GM18858 (cell line): ENCODE measurements around the gene SYNGR2.

ENCODE experiments used
- ATAC-seq: cut with Tn5 transposase; IDR thresholded peaks from one replicate; pipeline ENCODE4 v1.9.1; 2021; ENCODE audit not compliant: unreplicated experiment

The SYNGR2 gene, protein sequence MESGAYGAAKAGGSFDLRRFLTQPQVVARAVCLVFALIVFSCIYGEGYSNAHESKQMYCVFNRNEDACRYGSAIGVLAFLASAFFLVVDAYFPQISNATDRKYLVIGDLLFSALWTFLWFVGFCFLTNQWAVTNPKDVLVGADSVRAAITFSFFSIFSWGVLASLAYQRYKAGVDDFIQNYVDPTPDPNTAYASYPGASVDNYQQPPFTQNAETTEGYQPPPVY

GRCh38 chr17:78168242-78168902 is at the start of gene SYNGR2:
SYNGR2 (plus strand) TSS chr17:78168581; CDS start chr17:78168617, 36 bp downstream.
- ATAC-seq = no peak

DNA sequence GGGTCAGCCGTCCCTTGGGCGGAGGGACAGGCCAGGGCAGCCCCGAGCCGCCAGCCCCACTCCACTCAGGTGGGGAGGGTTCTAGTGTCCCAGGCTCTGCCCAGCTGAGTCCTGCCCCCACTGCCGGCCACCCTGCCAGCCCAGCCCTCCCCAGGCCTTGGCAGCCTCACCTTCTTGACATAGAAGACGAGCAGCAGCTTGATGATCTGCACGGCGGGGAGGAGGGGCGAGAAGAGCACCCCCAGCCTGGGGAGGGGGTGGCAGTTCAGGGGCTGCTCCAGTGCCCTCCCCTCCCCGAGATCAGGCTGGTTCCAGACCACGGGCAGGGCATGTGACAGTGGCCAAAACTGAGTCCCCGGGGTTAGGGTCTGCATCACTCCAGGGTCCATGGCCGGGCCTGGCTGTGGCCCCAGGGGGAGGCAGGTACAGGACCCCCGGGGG is 49.6 kb upstream of the SYNGR2 start:
- no peak for ATAC-seq

DNA sequence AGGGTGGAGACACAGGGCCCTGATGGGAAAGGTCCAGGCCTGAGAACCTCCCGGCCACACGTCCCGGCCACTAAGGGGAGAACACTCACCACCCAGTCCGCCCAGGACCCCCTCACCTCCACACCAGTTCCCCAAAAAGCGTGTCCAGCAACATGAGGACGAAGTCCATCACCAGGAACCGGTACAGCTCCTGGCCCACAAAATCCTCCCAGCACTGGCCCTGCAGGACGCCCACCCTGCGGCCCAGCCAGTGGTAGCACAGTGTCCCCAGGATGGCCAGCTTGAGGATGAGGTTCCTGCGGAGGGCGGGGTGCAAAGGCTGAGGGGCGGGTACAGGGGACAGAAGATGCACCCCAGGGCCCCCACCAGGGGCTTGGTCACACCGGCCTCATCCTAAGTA is 47.8 kb upstream of the SYNGR2 start:
- no peak for ATAC-seq

DNA sequence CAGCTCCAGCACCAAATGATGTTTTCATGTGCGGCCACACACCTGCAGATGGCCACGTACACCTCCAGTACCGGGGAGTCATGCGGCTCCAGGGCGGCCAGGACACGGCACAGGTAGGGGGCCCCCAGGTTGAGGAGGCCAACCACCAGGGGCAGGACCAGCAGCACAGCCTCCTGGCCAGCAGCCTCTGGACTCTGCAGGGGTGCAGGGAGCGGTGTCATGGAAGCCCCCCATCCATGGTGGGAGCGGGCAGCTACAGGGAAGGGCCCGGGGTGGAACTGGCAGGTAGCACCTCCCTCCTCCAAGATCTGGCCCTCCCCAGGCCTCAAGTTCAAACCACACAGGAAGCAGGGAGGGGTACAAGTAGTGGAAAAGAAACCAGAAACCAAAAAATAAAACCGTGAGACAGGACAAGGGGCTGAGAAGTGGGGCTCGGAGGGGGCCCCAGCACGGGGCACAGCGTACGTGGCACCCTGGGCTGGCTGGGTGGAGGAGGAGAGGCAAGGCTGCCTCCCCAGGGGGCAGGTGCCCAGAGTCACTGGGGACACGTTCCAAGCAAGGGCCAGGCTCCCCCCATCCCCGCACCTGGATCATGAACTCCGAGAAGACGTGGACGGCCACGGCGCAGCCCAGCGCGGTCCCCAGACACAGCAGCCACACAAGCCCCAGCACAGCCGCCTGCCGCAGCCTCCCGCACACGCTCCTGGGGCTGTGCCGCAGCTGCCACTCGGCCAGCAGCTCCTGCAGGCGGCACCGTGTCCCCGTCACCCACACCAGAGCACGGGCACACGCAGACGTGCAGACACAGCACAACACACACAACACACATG is 47.2 kb upstream of the SYNGR2 start:
- ATAC-seq = no peak

- ATAC-seq = no peak
Observed at GRCh38 chr17:78121801-78122215, 46.6 kb upstream of the SYNGR2 start.

DNA sequence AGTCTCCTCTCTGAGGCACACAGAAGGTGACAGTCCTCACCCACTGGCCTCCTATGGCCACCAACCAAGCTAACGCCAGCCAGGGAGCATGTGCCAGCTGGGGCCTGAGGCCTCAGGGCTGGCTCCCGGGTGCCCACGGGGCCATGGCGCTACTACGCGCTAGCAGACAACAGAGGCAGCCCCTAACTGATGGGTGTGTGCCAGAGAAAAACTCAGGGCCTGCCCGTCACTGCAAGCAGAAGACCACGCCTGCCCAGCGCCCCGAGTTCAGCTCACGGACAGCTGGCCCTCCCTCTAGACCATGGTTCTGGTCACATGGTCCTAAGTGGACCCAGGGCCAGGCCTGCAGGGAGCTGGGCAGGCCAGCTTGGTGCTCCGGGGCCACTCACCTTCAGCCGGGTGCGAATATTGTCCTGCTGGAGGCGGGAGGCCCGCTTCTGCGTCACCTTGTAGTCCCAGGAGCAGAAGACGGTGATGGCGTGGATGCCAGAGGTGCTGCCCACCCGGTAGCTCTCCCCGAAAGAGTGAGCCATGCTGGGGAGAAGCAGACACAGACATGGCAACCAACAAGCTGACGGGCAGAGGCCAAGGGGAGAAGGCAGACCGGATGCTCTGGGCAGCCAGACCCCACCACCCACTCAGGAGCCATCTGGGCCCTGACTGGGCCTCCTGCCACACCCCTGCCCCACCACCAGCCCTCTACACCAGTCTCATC is 46.0 kb upstream of the SYNGR2 start:
- no peak for ATAC-seq

GRCh38 chr17:78122931-78123249 is 45.5 kb upstream of the SYNGR2 start:
- ATAC-seq = no peak

DNA sequence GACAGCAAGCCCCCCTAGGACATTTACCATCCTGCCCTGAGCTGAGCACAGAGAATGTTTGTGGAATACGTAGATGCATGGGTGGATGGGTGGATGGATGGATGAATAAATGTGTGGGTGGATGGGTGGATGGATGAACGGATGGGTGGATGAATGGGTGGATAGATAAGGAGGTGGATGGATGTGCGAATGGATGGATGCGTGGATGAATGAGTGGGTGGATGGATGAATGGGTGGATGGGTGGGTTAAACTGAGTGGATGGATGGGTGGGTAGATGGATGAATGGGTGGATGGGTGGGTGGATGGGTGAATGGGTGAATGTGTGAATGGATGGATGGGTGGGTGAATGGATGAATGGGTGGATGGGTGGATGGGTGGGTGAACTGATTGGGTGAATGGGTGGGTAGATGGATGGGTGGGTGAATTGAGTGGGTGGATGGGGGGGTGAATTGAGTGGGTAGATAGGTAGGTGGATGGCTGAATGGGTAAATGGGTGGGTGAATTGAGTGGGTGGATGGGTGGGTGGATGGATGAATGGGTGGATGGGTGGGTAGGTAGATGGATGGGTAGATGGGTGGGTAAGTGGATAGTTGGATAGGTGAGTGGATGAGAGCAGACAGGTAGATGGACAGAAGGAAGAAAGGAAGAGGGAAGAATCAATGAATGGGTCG is 45.0 kb upstream of the SYNGR2 start:
- no peak for ATAC-seq

- ATAC-seq = no peak
Observed at GRCh38 chr17:78124081-78124835, 44.1 kb upstream of the SYNGR2 start.

GRCh38 chr17:78124836-78125137 is 43.6 kb upstream of the SYNGR2 start:
- ATAC-seq = no peak

DNA sequence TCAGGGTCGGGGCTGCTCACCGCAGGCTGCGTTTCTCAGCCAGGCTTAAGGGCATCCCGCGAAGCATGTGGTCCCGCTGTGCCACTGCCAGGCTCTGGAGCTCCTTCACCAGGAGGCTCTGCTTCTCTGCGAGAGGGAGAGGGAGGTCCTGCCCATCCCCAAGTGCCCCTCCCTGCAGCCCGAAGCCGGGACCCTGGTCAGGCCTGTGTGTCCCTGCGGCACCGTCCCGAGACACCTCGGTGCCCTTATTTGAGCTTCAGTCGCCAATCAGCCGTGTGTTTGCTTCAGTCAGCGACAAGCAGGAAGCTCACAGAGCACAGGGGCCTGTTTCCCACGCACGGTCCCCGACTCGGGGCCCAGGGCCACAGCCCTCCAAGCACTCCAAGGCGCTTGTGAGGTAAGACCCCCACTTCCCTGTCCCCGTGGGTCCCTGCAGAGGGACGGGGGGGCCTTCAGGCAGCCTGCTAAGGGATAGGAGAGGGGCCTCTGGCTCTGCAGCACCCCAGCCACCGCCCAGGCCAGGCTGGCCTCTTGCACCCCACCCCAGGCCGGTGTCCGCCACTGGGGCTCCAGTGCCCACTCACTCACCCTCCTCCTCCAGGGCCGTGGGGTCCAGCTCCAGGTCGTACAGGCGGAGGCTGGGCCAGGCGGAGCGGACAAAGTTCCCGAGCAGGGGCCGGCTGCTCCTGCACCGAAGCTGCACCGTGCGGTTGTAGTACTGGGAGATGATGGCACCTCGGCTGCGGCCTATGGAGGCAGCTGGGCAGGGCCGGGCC is 43.1 kb upstream of the SYNGR2 start:
- no peak for ATAC-seq

GRCh38 chr17:78125976-78126894 is 42.1 kb upstream of the SYNGR2 start:
- no peak for ATAC-seq

DNA sequence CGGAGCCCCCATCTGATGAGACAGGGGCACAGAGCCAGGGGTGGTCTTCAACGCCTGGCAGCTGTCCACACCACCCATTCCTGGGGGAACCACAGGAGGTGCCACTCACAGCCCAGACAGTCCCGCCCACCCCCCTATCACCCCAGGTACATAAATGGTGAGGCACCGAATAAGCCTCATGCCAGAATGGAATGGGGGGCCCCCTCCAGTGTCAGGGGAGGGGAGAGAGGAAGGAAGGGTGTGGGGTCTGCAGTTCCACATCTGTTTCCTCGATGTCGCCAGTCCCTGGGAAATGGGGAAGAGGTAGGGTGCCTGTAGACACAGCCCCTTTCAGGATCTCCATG is 41.5 kb upstream of the SYNGR2 start:
- no peak for ATAC-seq

DNA sequence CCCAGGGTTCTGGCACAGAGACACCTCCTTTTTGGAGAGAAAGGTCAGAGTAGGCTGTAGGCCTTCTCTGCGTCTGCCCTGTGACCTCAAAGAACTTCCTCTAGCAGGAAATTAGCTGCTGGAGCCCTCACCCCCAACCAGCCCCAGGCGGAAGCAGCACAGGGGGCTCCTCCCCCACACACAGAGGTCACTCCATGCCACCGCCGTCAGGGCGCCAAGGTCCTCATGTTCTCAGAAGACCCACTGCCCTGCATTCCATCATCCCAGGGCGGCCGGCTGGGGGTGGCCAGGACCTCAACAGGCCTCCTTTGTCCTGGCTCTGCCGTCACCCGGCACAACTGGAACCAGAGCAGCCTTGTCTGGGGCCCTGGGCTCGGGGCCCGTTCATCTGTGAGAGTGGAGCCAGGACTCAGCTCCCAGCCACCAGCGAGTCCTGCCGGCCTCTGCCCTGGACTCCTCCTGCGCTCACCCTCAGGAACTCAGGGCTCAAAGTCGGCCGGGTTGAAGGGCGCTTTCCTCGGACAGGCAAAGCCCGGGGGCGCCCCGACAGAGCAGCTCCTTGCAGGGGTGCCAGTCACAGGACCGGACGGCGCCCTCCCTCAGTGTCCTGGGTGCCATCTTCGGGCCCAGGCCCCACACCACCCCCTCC is 41.0 kb upstream of the SYNGR2 start:
- no peak for ATAC-seq

DNA sequence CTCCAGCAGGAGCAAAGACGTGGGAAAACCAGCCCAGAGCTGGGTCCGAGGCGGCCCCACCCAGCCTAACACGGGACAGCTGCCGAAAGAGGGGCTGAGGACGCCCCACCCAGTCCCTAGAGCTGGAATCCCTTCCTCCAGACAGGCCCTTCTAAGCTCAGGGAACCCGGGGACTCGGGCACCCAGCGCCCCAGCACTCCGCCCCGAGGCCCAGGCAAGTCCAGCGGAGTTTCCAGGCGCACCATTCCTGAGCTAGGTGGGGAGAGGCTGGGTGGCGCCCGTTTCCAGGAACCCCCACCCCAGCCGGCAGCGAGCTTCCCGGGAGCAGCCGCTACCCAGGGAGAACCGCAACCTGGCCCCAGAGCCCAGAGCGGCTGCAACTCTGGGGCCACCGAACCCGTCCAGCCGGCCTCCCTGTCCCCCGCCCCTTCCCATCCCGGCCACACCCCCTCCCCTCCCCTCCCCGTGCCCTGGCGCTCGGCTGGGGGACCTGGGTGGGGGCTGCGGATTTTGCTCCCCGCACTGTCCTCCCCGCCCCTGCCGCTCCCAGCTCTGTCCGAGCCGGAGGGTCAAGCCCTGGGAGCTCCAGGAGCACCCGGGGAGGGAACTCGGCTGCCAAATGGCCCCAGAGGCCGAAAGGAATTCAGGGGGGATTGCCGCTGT is 40.4 kb upstream of the SYNGR2 start:
- ATAC-seq = no peak

DNA sequence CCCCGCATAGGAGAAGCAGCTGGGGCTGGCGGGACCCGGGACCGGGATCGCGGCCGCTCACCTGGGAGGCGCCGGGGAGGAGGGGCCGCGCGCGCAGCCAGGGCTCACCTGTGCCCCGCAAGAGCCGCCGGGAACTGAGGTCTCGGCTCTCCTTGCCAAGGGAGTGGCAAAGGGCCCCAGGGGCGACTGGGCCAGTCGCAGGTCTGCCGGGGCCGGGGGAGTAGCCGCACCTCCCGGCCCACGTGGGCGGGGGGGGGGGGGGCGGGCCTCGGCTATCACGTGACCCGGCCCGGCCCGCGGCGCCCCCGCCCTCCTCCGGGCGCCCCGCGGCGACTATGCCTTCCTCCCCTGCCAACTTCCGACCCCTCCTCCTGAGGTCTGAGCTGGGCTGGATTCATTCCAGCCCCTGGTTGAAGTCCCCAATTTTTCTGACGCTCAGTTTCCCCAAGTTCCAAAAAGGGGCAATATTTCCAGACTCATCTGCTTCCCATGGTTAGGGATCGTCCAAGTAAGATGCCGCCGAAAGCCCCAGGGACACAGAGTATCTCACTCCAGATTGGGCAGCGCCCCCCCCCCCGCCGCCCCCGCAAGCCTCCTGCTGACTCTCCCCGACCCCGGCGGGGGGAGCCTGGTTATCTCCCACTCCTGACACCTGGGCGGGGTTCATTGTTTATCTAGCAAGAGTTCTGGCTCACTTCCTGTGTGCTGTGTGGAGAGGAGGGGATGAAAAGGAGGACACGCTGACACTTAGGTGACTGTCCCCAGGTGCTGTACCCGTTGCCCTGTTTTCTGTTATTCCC is 39.6 kb upstream of the SYNGR2 start, which contains the start of gene TMC6:
Gene TMC6 (minus strand): TSS at position 205 of the 800 bp plus-strand sequence. CDS start 1,923 bp downstream, outside the sequence.
- no peak for ATAC-seq
